GM12891 (cell line): ENCODE measurements around the gene HOXB7.

Source experiments
- PAX5 ChIP-seq: IDR thresholded peaks from 2 replicates; pipeline ENCODE4 v1.6.1; 2011; ENCODE audit warnings: low read length, moderate library complexity, mild to moderate bottlenecking; ENCODE audit not compliant: insufficient read depth, severe bottlenecking
- POLR2A ChIP-seq: IDR thresholded peaks from 2 replicates; pipeline ENCODE4 v1.6.1; 2011; ENCODE audit warnings: low read depth, low read length, control low read depth
- POLR2AphosphoS5 ChIP-seq: IDR thresholded peaks from 2 replicates; pipeline ENCODE4 v1.6.1; 2011; ENCODE audit warnings: low read depth, low read length, control low read depth
- SPI1 ChIP-seq: IDR thresholded peaks from 2 replicates; pipeline ENCODE4 v1.6.1; 2011; ENCODE audit warnings: low read depth, low read length, control low read depth
- TAF1 ChIP-seq: IDR thresholded peaks from 2 replicates; pipeline ENCODE4 v1.6.1; 2011; ENCODE audit warnings: low read depth, low read length, control low read depth

- no peak for TF ChIP-seq POLR2AphosphoS5
- TF ChIP-seq TAF1: no peak
- TF ChIP-seq POLR2A: no peak
- TF ChIP-seq SPI1: no peak
- no peak for TF ChIP-seq PAX5
Measured at GRCh38 chr17:48609759-48610281, 997 bp downstream of the HOXB7 start.
